ENCODE data around the gene HOXD3. TPM values are rescaled to one million over a fixed set of nuclear protein-coding genes. Genes with fewer than 3 reads are reported as not detected.

The HOXD3 gene
- total RNA-seq, 4 donors from 2014 or later, result 0.40 to 2.9 (median 1.5) TPM; not detected in 1

DNA sequence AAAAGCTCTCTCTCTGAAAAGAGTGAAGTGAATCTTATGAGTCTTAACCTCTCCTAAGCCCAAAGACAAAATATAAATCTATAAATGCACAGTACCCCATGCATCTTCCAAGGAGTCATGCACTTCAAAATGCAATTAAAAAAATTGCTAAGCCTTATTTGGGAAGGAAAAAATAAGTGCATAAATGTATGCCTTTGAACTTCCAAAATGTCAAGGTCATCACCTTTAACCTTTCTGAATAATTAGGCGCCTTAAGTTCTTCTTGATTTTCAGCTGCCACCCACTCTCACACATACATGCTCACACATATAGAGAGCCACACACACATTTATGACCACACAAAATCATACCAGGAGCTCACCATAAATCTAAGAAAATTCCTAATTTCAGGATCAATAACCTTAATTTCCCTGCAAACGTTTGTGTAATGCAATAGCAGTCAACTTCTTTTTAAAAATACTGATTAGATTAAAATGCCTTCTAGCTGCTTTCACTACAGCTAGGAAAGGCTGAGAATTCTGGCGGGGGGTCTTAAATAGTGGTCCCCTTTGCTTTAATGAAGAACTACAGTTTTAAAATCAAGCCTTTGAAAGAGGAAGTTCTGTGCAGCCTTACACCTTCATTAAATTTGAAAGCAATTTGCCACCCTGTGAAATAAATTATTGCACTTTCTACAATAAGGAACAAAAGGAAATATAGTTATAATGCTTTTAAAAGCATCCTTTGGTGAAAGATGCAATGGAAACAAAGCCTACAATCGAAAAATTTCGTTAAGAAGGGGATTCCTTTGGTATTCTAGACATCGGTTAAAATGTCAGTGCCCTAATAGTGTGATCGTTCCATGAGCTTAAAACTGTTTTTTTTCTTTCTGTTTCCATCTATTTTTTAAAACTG, 46.4 kb upstream of the HOXD3 start:
- Histone ChIP-seq H3K4me1 (peaks cover 11 to 32% (median 18%) of the 10 kb centered on the region in 3 donors), H3K27ac (no peak overlapping the region), H3K27me3 (peaks cover 16 to 100% (median 78%) of the 10 kb centered on the region in 4 donors), H3K36me3 (no peaks in the 10 kb centered on the region), H3K4me3 (no peak overlapping the region), H3K9me3 (no peaks in the 10 kb centered on the region)
- WGBS, 2 donors, result 23 to 24% methylated on average over 7 of the region's 7 CpGs
- intact Hi-C loops (cut with DNase I), result no loop called here
- TF ChIP-seq, protein P1, sequence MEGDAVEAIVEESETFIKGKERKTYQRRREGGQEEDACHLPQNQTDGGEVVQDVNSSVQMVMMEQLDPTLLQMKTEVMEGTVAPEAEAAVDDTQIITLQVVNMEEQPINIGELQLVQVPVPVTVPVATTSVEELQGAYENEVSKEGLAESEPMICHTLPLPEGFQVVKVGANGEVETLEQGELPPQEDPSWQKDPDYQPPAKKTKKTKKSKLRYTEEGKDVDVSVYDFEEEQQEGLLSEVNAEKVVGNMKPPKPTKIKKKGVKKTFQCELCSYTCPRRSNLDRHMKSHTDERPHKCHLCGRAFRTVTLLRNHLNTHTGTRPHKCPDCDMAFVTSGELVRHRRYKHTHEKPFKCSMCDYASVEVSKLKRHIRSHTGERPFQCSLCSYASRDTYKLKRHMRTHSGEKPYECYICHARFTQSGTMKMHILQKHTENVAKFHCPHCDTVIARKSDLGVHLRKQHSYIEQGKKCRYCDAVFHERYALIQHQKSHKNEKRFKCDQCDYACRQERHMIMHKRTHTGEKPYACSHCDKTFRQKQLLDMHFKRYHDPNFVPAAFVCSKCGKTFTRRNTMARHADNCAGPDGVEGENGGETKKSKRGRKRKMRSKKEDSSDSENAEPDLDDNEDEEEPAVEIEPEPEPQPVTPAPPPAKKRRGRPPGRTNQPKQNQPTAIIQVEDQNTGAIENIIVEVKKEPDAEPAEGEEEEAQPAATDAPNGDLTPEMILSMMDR (IDR thresholded peaks at IDR 0.05), result no peak
- TF ChIP-seq POLR2A (IDR thresholded peaks at IDR 0.05), result no peak
- DNase-seq, result no peak

DNA sequence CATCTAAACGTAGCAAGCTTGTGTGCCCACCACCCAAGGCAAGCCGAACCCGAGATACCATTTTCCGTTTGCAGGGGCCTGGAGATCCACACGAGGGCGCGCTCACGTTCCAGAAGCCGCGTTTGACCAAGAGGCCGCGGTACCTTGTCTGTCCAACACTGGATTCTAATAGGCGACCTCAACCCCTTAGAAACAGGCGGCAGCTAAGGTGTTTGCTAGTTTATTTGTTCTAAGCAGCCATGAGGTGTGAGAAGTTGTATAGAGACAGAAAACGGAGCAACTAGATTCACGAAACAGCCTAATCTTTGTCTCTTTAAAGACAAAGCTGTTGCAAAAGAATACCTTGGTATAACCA, 45.8 kb upstream of the HOXD3 start:
- peaks cover 10 to 29% (median 17%) of the 10 kb centered on the region in 3 donors for H3K4me1 ChIP-seq
- H3K27ac ChIP-seq, result no peak overlapping the region
- no peaks in the 10 kb centered on the region for H3K36me3 ChIP-seq
- TF ChIP-seq POLR2A (IDR thresholded peaks at IDR 0.05), result no peak
- TF ChIP-seq, protein P1 (IDR thresholded peaks at IDR 0.05), result peak in 4 of 6 experiments; percentile 31 to 57 (median 41)
- WGBS, 2 donors, result 5 to 6% methylated on average over 13 to 16 of the region's 16 CpGs
- intact Hi-C loops (cut with DNase I), result no loop called here
- H3K27me3 ChIP-seq, result peaks cover 21 to 100% (median 78%) of the 10 kb centered on the region in 4 donors
- H3K4me3 ChIP-seq, result peak overlapping the region in 1 of 4 donors; percentile 12
- H3K9me3 ChIP-seq, result no peaks in the 10 kb centered on the region
- DNase-seq, result no peak

DNA sequence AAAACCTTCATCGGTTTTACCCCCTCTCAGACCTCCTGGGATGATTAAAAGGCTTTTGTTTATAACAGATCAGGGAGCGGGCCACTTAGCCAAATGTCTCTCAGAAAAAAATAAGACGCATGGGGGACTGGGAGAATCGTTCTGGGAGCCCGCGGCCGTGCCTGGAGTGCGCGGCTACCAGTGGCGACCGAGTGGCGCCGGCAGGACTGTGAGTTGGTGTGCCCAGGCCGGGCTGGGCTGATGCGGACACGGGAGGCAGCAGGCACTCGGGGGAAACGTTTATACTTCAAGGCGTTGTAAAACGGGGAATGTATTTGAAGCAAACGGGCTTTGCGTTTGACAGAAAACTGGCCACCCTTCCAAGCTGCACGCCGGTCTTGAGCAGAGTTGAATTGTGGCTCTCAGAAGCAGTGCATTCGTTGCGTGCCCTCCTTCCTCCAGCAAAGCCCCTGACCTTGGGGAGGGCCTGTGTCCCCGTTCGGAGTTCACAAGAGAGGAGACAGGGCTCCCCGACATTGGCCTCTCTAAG, 45.2 kb upstream of the HOXD3 start:
- no peaks in the 10 kb centered on the region for H3K36me3 ChIP-seq
- H3K9me3 ChIP-seq, result no peaks in the 10 kb centered on the region
- H3K27me3 ChIP-seq, result peaks cover 26 to 100% (median 78%) of the 10 kb centered on the region in 4 donors
- WGBS, 2 donors, result 13% methylated on average over 20 to 25 of the region's 29 CpGs
- TF ChIP-seq, protein P1 (IDR thresholded peaks at IDR 0.05), result no peak
- no peak for TF ChIP-seq POLR2A (IDR thresholded peaks at IDR 0.05)
- no peak overlapping the region for H3K27ac ChIP-seq
- intact Hi-C loops (cut with DNase I), result no loop called here
- DNase-seq, result no peak
- H3K4me3 ChIP-seq, result no peak overlapping the region
- H3K4me1 ChIP-seq, result peaks cover 4 to 23% (median 13%) of the 10 kb centered on the region in 3 donors

DNA sequence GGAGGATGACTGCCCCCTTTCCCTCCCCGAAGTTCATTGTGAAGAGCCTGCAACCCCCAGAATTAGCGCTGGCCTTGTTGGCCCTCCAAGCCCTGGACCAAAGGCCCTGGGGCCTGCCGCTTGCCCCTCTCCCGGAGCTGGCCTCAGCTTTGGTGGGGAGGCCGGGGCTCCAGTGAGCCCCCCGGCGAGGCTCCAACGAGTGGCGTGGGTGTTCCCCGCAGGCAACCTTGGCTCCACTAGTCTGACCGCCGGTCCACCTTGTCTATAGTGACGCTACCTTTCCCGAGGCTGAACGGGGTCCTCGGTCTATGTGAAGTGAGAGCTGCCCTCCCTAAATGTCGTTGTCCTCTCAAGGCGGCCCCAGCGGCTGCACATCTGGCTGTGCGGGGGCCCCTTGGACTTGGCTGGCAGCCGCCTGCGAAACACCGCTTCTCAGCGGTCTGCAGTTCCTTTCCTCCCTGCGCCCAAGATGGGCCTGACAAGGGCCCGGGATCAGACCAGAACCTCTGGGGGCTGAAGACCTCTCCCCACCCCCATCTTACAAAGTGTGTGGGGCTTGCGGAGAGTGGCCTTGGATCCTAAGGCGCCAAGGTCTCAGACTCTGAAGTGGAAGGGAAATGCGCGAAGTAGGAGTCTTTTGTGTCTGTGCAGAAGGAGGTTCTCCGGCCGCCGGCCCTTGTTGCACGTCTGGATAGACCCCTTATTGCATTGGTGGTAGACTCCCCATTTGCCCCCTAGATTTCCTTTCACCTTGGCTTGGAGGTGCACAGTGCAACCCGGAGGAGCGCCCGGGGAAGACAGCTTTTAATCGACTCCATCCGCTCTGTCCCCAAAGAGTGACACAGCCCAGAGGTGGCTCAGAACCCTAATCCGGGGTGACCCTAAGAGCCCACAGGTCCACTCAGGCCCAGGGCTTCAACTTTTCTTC, 44.5 kb upstream of the HOXD3 start:
- no peak for DNase-seq
- Histone ChIP-seq H3K27me3 (peaks cover 31 to 100% (median 80%) of the 10 kb centered on the region in 4 donors), H3K4me1 (peaks cover 0 to 17% (median 9%) of the 10 kb centered on the region in 3 donors), H3K9me3 (no peaks in the 10 kb centered on the region), H3K4me3 (no peak overlapping the region), H3K36me3 (no peaks in the 10 kb centered on the region), H3K27ac (no peak overlapping the region)
- no peak for TF ChIP-seq POLR2A (IDR thresholded peaks at IDR 0.05)
- TF ChIP-seq, protein P1 (IDR thresholded peaks at IDR 0.05), result no peak
- WGBS, 2 donors, result 9 to 19% methylated on average over 10 to 25 of the region's 40 CpGs
- intact Hi-C loops (cut with DNase I), result no loop called here

All from esophagus squamous epithelium (tissue), 5 donors.